Ishikawa (cell line): ENCODE measurements around the gene MCAT.

Experiments
- CEBPB ChIP-seq: IDR thresholded peaks from 2 replicates; pipeline ENCODE4 v1.6.1; 2012
- CREB1 ChIP-seq: IDR thresholded peaks from 2 replicates; pipeline ENCODE4 v1.6.1; 2012; ENCODE audit warnings: low read depth
- EGR1 ChIP-seq: IDR thresholded peaks from 2 replicates; pipeline ENCODE4 v1.6.1; 2012
- EP300 ChIP-seq: IDR thresholded peaks from 2 replicates; pipeline ENCODE4 v1.6.1; 2012; ENCODE audit warnings: borderline replicate concordance
- FOXM1 ChIP-seq: IDR thresholded peaks from 2 replicates; pipeline ENCODE4 v1.6.1; 2012; ENCODE audit warnings: low read depth, borderline replicate concordance
- MAX ChIP-seq: IDR thresholded peaks from 2 replicates; pipeline ENCODE4 v1.6.1; 2012
- NFIC ChIP-seq: IDR thresholded peaks from 2 replicates; pipeline ENCODE4 v1.6.1; 2012
- RAD21 ChIP-seq: IDR thresholded peaks from 2 replicates; pipeline ENCODE4 v1.6.1; 2012; ENCODE audit warnings: low read depth
- REST ChIP-seq: IDR thresholded peaks from 2 replicates; pipeline ENCODE4 v1.6.1; 2012; ENCODE audit warnings: low read depth, mild to moderate bottlenecking
- TAF1 ChIP-seq: IDR thresholded peaks from 2 replicates; pipeline ENCODE4 v1.6.1; 2012; ENCODE audit warnings: low read depth, mild to moderate bottlenecking
- TCF12 ChIP-seq: IDR thresholded peaks from 2 replicates; pipeline ENCODE4 v1.6.1; 2012; ENCODE audit warnings: low read depth
- TEAD4 ChIP-seq: IDR thresholded peaks from 2 replicates; pipeline ENCODE4 v1.6.1; 2012
- USF1 ChIP-seq: IDR thresholded peaks from 2 replicates; pipeline ENCODE4 v1.6.1; 2012
- YY1 ChIP-seq: IDR thresholded peaks from 2 replicates; pipeline ENCODE4 v1.6.1; 2012; ENCODE audit warnings: low read depth
- ZBTB7A ChIP-seq: IDR thresholded peaks from 2 replicates; pipeline ENCODE4 v1.6.1; 2012; ENCODE audit warnings: low read depth

Gene MCAT

GRCh38 chr22:43186272-43187170 is 43.3 kb upstream of the MCAT start, which contains the start of gene TTLL12:
TTLL12 (minus strand) TSS chr22:43187134; CDS start chr22:43187069, 65 bp downstream.
- TF ChIP-seq MAX: peak; percentile 86
- TF ChIP-seq EP300: no peak
- no peak for TF ChIP-seq FOXM1
- TF ChIP-seq TCF12: no peak
- peak; percentile 69 for TF ChIP-seq YY1
- TF ChIP-seq USF1: no peak
- no peak for TF ChIP-seq NFIC
- TF ChIP-seq ZBTB7A: no peak
- TF ChIP-seq REST: no peak
- TF ChIP-seq TEAD4: no peak
- no peak for TF ChIP-seq RAD21
- no peak for TF ChIP-seq CREB1
- TF ChIP-seq CEBPB: no peak
- TF ChIP-seq TAF1: peak; percentile 29; the same call in 1 of the 2 replicates
- TF ChIP-seq EGR1: no peak

GRCh38 chr22:43185860-43186261 is 42.7 kb upstream of the MCAT start:
- no peak for TF ChIP-seq CEBPB
- no peak for TF ChIP-seq FOXM1
- TF ChIP-seq NFIC: no peak
- no peak for TF ChIP-seq EGR1
- TF ChIP-seq MAX: no peak
- no peak for TF ChIP-seq EP300
- TF ChIP-seq TEAD4: no peak
- no peak for TF ChIP-seq YY1
- no peak for TF ChIP-seq USF1
- no peak for TF ChIP-seq CREB1
- no peak for TF ChIP-seq TCF12
- no peak for TF ChIP-seq RAD21
- TF ChIP-seq REST: no peak
- no peak for TF ChIP-seq TAF1
- no peak for TF ChIP-seq ZBTB7A

GRCh38 chr22:43183496-43184277 is 40.5 kb upstream of the MCAT start:
- TF ChIP-seq NFIC (no peak), RAD21 (no peak), CEBPB (no peak), REST (no peak), TEAD4 (no peak)

GRCh38 chr22:43182726-43183125 is 39.5 kb upstream of the MCAT start:
- no peak for TF ChIP-seq EGR1
- TF ChIP-seq FOXM1: no peak
- TF ChIP-seq ZBTB7A: no peak
- no peak for TF ChIP-seq EP300
- no peak for TF ChIP-seq RAD21
- TF ChIP-seq CREB1: no peak
- TF ChIP-seq USF1: no peak
- TF ChIP-seq CEBPB: no peak
- TF ChIP-seq TAF1: no peak
- no peak for TF ChIP-seq NFIC
- no peak for TF ChIP-seq REST
